HepG2 (cell line): Measurements from ENCODE around the gene MYLK. TPM values are rescaled to one million over a fixed set of nuclear protein-coding genes. Genes with fewer than 3 reads are reported as not detected.

Experiments
- ARID4A ChIP-seq: sonication (generic); formaldehyde crosslinking; IDR thresholded peaks from 2 replicates; pipeline ENCODE4 v1.5.0; 2020; ENCODE audit warnings: mild to moderate bottlenecking, missing genetic modification reagents, borderline replicate concordance
- ASH2L ChIP-seq: fragments of 300-600, 200-600 bp; sonication (generic); IDR thresholded peaks from 2 replicates; pipeline ENCODE4 v1.7.0; 2017; ENCODE audit warnings: low read depth, mild to moderate bottlenecking, moderate library complexity, mixed read lengths, low read length; ENCODE audit not compliant: insufficient read length
- FOXK2 ChIP-seq: fragments of 450-650 bp; IDR thresholded peaks from 2 replicates; pipeline ENCODE4 v1.6.1; 2016
- FOXP1 ChIP-seq, 2 experiments: fragments of 450-650 bp in 1 of 2; IDR thresholded peaks; 2 replicates each; pipeline ENCODE4 v1.6.1; 2017 to 2018; ENCODE audit warnings: antibody characterized with exemption in 1 of 2
- GRHL1 ChIP-seq: sonication (generic); formaldehyde crosslinking; conservative IDR thresholded peaks from 2 replicates; pipeline ENCODE4 v1.8.0; 2022; ENCODE audit warnings: missing genetic modification reagents
- GTF3A ChIP-seq: sonication (generic); formaldehyde crosslinking; conservative IDR thresholded peaks from 2 replicates; pipeline ENCODE4 v1.4.0; 2020; ENCODE audit warnings: mild to moderate bottlenecking, missing genetic modification reagents
- MAFK ChIP-seq, 2 experiments: IDR thresholded peaks in 1 of 2; conservative IDR thresholded peaks in 1 of 2; 2 replicates each; pipeline ENCODE4 v1.6.1; 2011; ENCODE audit warnings: improper control_type of control experiment in 2 of 2, low read length in 2 of 2
- NONO ChIP-seq, 2 experiments: fragments of 450-650 bp in 1 of 2; sonication (generic) in 1 of 2; formaldehyde crosslinking in 1 of 2; IDR thresholded peaks in 1 of 2; conservative IDR thresholded peaks in 1 of 2; 2 replicates each; pipeline versions ENCODE4 v1.6.1 to v1.8.0; 2017 to 2022; ENCODE audit warnings: mild to moderate bottlenecking in 1 of 2, missing genetic modification reagents in 1 of 2, moderate library complexity in 1 of 2
- PAX8 ChIP-seq: sonication (generic); formaldehyde crosslinking; IDR thresholded peaks from 2 replicates; pipeline ENCODE4 v1.8.0; 2022; ENCODE audit warnings: mild to moderate bottlenecking, missing genetic modification reagents, borderline replicate concordance
- POLR2A ChIP-seq, 2 experiments: IDR thresholded peaks; 2 replicates each; pipeline ENCODE4 v1.6.1; 2011; ENCODE audit warnings: low read depth in 2 of 2, low read length in 2 of 2, mild to moderate bottlenecking in 1 of 2, moderate library complexity in 1 of 2; ENCODE audit not compliant: insufficient read depth in 1 of 2
- RBM39 ChIP-seq: fragments of 200-400 bp; formaldehyde crosslinking; IDR thresholded peaks from one replicate; pipeline ENCODE4 v1.6.1; 2018; ENCODE audit warnings: antibody characterized with exemption, mild to moderate bottlenecking, low read depth, low read length; ENCODE audit not compliant: poor library complexity, severe bottlenecking
- SATB2 ChIP-seq: sonication (generic); formaldehyde crosslinking; IDR thresholded peaks from 2 replicates; pipeline ENCODE4 v1.5.0; 2020; ENCODE audit warnings: missing genetic modification reagents
- SOX5 ChIP-seq: IDR thresholded peaks from 2 replicates; pipeline ENCODE4 v1.6.1; 2016; ENCODE audit warnings: borderline replicate concordance
- TBX3 ChIP-seq: fragments of 450-650 bp; IDR thresholded peaks from 2 replicates; pipeline ENCODE4 v1.6.1; 2017; ENCODE audit warnings: antibody characterized with exemption, mild to moderate bottlenecking, inconsistent platforms, borderline replicate concordance
- TEAD3 ChIP-seq: optimal IDR thresholded peaks from 2 replicates; pipeline ENCODE3; 2016; ENCODE audit warnings: borderline replicate concordance
- ZBTB14 ChIP-seq: sonication (generic); formaldehyde crosslinking; IDR thresholded peaks from 2 replicates; pipeline ENCODE4 v1.4.0; 2020; ENCODE audit warnings: missing genetic modification reagents
- ZNF232 ChIP-seq: sonication (generic); formaldehyde crosslinking; IDR thresholded peaks from 2 replicates; pipeline ENCODE4 v1.4.0; 2020; ENCODE audit warnings: missing genetic modification reagents, borderline replicate concordance
- ZNF510 ChIP-seq: sonication (generic); formaldehyde crosslinking; IDR thresholded peaks from 2 replicates; pipeline ENCODE4 v1.4.0; 2020; ENCODE audit warnings: low read depth, mild to moderate bottlenecking, missing genetic modification reagents
- ZNF552 ChIP-seq: sonication (generic); formaldehyde crosslinking; IDR thresholded peaks from 2 replicates; pipeline ENCODE4 v1.9.0; 2022; ENCODE audit warnings: missing genetic modification reagents, mild to moderate bottlenecking, borderline replicate concordance
- ZNF572 ChIP-seq: sonication (generic); formaldehyde crosslinking; IDR thresholded peaks from 2 replicates; pipeline ENCODE4 v1.5.1; 2020; ENCODE audit warnings: mild to moderate bottlenecking, missing genetic modification reagents
- ZNF672 ChIP-seq: sonication (generic); formaldehyde crosslinking; IDR thresholded peaks from 2 replicates; pipeline ENCODE4 v1.8.1; 2022; ENCODE audit warnings: missing genetic modification reagents
- ZSCAN20 ChIP-seq: sonication (generic); formaldehyde crosslinking; IDR thresholded peaks from 2 replicates; pipeline ENCODE4 v1.4.0; 2020; ENCODE audit warnings: missing genetic modification reagents, mild to moderate bottlenecking, borderline replicate concordance
- polyA plus RNA-seq, 8 experiments: library from polyadenylated mRNA; depleted of rRNA in 3 of 8; stranded (reverse) in 7 of 8; unstranded in 1 of 8; fragments of >200 nt; fragmentation: Illumina TruSeq in 4 of 8; extraction: Trizol in 4 of 8; gene quantifications; 2 replicates each; pipeline versions ENCODE4 v1.2.1 to v1.2.3, GENCODE V29; 2011 to 2016; ENCODE audit warnings: low read depth in 4 of 8, missing spikeins in 1 of 8, mixed read lengths in 1 of 8; ENCODE audit not compliant: insufficient read depth in 1 of 8
- total RNA-seq, 5 experiments: library from RNA; depleted of rRNA; stranded (reverse); fragments of >200 nt; fragmentation: Illumina TruSeq; extraction: Trizol; gene quantifications; 2 replicates each; pipeline ENCODE4 v1.2.3, GENCODE V29; 2016; ENCODE audit warnings: low read depth in 1 of 5

MYLK gene
- total and polyA plus RNA-seq, 2 of the 13 experiments (the other 11 are each of a cell fraction or from before 2014, with no cell fraction given) = 10.6 to 34.9 TPM

- TF ChIP-seq ZBTB14 (CRISPR knock-in tag) = no peak
- peak; percentile 41; the same call in 1 of the 2 replicates for TF ChIP-seq ARID4A (CRISPR knock-in tag)
- no peak for TF ChIP-seq POLR2A (IDR thresholded peaks at IDR 0.05; ENCODE audit: insufficient read depth in 1 of 2, low read depth in 2 of 2, low read length in 2 of 2)
- no peak for TF ChIP-seq RBM39
- no peak for TF ChIP-seq ZNF552
- TF ChIP-seq ZNF572 (CRISPR knock-in tag) = no peak
- TF ChIP-seq MAFK (conservative IDR thresholded peaks at IDR 0.05 in 1 of 2, IDR thresholded peaks at IDR 0.05 in 1 of 2; ENCODE audit: low read length in 2 of 2) = no peak
- TF ChIP-seq ZNF232 (CRISPR knock-in tag) = no peak
- peak; percentile 100 for TF ChIP-seq TEAD3 (CRISPR knock-in tag)
- no peak for TF ChIP-seq NONO (IDR thresholded peaks at IDR 0.05)
- TF ChIP-seq NONO (CRISPR knock-in tag; conservative IDR thresholded peaks at IDR 0.05) = peak; percentile 46; the same call in 1 of the 2 replicates
- TF ChIP-seq ZSCAN20 = no peak
- no peak for TF ChIP-seq ZNF510 (CRISPR knock-in tag)
- TF ChIP-seq ZNF672 (CRISPR knock-in tag) = no peak
- peak; percentile 37; the same call in 1 of the 2 replicates for TF ChIP-seq FOXK2
- no peak for TF ChIP-seq GRHL1
- TF ChIP-seq SATB2 (CRISPR knock-in tag) = no peak
- peak; percentile 81 for TF ChIP-seq SOX5 (CRISPR knock-in tag)
- no peak for TF ChIP-seq FOXP1 (IDR thresholded peaks at IDR 0.05)
- peak; percentile 40; the same call in 1 of the 2 replicates for TF ChIP-seq FOXP1 (CRISPR knock-in tag; IDR thresholded peaks at IDR 0.05)
- TF ChIP-seq TBX3 = no peak
- no peak for TF ChIP-seq GTF3A (CRISPR knock-in tag)
- peak; percentile 71 for TF ChIP-seq ASH2L
- TF ChIP-seq PAX8 = no peak
Measured at GRCh38 chr3:123750659-123751420, 133.3 kb downstream of the MYLK start (continued).
